GM21367 (cell line): ENCODE measurements around the gene HMG20B.
A peak's percentile ranks its signal among the peaks of the same experiment; 100 is the strongest.
"Not testable (repeated sequence)": the region's sequence is repeated elsewhere in the genome, so short reads cannot be mapped to it uniquely, and the experiment has no call there.

ENCODE experiments used
- ATAC-seq: cut with Tn5 transposase; IDR thresholded peaks from one replicate; pipeline ENCODE4 v1.9.1; 2021; ENCODE audit not compliant: unreplicated experiment

Gene HMG20B

DNA sequence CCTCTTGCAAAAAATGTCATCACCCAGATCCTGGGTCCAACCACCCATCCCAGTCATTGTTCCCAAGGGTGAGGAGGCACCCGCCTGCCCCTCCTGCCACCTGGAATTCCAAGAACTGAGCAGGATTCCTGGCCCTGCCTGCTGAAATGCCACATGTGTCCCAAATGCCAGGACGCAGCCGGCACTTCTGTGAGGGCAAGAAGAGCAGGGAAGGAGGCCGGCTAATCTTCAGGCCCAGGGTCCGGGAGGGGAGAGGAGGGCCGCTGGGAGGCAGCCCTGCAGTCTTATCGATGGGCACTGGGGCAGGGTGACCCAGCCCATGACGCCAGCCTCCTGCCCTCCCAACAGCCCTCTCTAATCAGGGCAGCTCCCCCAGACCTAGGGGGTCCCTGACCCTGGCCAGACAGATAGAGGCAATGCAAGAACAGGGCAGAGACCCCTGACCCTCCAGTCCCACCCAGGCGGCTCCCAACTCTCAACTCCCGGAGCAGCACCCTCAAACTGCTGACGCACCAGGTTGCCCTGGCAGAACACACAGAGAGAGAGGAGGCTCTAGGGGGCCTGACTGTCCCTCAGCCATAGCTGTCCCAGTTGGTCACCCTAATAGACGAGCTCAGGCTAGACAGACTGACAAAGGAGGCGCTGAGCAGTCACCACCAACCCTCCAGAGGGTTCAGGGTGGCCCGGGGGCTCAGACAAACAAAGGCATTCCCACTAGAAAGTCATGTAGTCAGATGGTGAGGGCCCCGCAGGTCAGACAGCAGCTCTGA lies 16.9 kb upstream of the HMG20B start:
- ATAC-seq: no peak

DNA sequence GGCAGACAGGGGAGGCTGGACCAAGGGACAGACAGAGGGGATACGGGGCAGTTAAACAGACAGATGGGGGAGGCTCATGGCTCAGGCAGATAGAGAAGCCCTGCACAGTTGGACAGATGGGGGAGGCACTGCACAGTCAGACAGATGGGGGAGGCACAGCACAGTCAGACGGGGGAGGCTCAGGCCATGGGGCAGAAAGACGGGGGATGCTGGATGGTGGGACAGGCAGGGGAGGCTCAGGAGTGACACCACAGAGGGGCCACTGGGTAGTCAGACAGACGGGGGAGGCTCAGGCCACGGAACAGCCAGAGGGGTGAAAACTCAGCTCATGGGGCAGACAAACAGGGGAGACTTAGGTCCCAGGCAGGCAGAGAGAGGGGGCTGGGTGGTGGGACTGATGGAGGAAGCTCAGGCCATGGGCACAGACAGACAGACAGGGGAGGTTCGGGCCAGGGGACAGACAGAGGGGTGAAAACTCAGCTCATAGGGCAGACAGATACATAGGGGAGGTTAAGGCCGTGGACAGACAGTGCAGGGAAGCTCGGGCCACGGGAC lies 16.2 kb upstream of the HMG20B start:
- no peak for ATAC-seq

DNA sequence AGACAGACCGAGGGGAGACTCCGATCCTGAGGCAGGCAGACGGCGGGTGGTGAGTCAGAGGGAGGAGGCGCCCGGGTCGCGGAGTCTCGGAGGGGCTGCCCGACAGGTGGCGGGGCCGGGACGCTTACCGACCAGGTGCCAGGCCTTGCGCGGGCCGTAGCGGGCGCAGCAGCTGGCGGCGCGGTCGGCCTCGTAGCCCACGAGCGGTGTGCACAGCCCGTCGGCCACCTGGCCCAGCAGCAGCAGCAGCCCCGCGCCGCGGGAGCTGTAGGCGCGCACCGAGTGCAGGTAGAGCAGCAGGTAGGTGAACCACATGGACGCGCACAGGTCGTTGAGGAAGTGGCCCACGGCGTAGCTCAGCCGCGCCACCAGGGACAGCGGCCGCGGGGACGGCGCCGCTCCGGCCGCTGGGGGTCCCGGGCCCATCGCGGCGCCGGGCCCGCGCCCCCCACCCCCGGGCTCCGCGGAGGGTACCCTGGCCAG lies 15.7 kb upstream of the HMG20B start:
- peak; percentile 17 for ATAC-seq

DNA sequence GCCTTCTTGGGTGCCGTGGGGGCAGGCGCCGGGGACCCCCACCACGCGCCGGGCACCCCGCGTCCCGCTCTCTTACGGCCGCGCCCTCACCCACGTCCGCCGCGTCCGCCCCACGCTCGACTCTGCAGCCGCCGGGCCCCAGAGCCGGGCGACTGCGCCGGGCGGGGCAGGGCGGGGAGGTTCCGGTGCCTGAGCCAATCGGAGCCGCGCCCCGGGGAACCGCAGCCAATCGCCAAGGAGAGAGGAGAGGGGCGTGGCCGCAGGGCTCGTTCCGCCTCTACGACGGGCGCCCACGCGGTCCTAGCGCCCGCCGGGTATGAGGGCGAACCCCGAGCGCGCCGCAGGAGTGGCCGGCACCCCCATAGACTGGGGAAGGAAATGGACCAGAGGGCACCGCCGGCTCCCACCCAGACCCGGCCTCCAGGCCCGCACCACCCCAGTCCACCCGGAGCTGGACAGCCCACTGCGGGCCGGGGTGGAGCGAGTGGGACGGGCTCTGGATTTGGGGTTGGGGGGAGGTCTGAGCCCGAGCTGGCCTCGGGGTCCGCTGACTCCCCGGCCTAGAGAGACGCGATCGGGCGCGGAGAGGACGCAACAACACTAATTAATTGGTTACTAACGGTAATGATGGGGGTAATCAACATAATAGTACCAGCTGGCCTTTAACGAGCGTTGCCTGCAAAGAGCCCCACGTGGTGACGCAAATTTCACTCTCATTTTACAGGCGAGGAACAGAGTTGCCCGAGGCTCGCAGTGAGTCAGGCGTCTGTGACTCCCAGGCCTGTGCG lies 15.1 kb upstream of the HMG20B start, which contains the start of gene MFSD12:
MFSD12 (minus strand) TSS at position 126 of the 788 bp plus-strand sequence. CDS start 183 bp downstream, outside the sequence.
- ATAC-seq: peak; percentile 69

DNA sequence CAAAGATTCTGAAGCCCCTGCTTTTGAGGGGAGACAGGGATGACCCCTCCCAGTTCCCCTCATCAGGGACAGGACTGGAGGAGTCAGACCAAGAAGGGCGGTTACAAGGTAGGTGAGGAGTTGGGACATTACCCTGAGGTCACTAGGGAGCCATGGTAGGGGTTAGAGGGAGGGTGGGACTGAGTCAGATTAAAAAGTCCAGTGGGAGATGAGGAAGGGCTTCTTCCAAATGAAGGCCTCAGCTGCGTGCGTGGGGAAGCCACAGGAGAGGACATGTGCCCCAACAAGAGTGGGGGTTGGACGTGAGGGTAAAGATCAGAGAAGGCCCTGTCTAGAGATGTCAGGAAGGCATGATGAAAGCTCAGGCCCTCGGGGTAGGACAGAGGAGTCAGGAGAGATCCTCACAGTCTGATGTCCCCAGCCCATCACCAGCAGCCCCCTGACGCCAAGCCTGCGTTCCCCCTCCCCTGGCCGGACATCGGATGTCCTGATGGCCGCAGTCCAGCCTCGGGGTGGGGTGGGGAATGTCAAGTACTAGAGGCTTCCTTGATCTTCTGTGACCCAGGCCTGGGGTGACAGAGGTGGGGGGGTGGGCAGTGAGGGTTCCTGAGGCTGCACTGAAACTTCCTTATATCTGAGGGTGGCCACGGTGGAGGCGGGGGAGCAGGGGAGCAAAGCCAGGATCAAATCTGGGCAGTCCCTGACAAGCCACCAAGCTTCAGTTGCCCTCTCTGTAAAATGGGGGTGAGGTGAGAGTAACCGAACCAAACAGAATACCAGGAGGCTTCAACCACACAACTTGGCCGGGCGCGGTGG lies 8.8 kb upstream of the HMG20B start:
- no peak for ATAC-seq

DNA sequence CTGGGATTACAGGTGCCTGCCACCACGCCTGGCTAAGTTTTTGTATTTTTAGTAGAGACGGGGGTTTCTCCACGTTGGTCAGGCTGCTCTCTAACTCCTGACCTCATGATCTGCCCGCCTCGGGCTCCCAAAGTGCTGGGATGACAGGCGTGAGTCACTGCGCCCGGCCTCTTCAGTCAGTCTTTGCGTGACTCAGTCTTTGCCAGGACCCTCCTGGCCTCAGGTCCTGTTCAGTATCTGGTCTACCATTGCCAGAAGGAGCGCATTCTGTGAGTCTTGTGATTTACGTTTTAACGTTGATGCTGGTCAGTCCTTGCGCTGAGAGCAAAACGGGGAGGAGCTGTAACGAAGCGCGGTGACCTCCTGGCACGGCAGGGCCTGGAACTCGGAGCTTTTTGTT lies 7.6 kb upstream of the HMG20B start:
- ATAC-seq: no peak

DNA sequence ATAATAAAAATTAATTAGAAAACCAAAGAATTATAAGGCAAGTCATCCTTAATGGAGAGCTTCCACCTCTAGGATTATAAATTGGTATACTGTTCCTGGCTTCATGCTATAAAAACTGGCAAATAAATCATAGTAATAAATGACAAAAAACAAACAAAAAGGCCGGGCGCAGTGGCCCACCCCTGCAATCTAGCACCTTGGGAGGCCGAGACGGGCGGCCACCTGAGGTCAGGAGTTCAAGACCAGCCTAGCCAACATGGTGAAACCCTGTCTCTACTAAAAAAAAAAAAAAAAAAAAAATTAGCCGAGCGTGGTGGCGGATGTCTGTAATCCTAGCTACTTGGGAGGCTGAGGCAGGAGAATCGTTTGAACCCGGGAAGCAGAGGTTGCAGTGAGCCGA lies 2.7 kb upstream of the HMG20B start:
- not testable (repeated sequence) for ATAC-seq

DNA sequence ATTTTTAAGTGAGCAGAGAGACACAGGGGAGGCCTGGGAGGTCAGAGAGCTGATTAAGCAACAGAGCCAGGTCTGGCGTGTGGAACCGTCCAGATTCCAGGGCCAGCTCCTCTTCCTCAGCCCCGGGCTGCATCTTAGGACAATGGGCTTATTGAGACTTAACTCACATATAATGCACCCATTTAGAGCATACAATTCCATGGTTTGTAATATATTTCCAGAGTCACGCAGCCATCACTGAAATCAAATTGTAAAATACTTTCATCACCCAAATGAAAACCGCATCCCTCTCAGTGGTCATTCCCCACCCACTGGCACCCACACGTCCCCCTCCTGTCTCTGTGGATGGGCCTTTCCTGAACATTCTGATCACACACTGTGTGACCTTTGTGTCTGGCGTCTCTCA lies 2.1 kb upstream of the HMG20B start:
- ATAC-seq: no peak

DNA sequence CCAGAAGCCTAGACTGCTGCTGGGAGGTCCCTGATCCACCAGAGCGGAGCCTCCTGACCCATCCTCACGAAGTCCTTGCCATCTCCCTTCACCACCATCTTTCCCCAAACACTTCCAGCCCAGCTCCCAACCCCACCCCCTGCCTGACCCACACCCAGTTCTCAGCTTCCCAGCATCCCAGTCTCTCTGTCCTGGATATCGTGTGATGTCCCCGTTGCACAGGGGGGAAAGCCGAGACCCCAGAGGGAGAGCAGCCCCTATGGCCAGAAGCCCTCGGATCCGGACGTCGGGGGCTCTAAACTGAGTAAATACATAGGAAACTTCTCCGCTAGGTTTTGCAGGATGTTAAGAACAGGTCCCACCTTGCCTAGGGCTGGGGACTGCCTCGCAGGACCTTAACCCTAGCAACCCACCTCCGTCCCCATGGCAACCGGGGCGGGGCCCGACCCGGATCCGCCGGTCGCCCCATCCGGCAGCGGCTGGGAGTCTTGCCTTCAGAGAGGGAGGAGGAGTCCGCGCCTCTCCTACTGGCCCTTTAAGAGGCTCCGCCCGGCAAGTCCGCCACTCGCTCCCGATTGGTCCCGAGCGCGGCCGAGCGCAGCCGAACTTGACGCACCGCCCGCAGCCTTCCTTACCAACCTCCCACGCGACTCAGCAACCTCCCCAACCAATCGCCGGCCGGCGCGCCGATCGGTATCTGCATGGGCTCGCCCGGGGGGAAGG lies 451 bp upstream of the HMG20B start:
- peak; percentile 79 for ATAC-seq

DNA sequence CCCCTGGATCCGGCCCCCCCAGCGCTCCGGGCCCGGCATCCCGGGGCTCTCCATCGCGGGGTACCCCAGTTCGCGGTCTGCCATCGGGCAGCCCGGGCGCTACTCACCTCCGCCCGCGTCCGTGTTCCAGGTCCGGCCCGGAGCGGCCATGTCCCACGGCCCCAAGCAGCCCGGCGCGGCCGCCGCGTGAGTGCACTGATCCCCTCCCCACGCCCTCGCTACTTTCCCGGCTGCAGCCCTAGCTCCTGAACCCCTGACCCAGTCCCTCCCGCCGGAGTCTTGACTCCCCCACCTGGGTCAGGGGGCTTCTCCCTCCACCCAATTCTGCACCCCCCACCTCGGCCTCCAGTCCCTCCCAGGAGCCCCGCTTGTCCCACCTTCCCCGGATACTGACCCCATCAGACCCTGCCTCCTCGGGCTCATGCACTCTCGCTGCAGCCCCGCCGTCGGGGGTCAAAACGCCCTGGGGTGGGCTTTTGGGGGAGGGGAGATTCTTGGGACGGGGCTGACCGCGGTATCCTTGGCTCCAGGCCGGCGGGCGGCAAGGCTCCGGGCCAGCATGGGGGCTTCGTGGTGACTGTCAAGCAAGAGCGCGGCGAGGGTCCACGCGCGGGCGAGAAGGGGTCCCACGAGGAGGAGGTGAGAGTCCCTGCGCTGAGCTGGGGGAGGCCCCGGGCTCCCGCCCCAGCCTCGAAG lies 566 bp downstream of the HMG20B start:
- peak; percentile 4 for ATAC-seq

DNA sequence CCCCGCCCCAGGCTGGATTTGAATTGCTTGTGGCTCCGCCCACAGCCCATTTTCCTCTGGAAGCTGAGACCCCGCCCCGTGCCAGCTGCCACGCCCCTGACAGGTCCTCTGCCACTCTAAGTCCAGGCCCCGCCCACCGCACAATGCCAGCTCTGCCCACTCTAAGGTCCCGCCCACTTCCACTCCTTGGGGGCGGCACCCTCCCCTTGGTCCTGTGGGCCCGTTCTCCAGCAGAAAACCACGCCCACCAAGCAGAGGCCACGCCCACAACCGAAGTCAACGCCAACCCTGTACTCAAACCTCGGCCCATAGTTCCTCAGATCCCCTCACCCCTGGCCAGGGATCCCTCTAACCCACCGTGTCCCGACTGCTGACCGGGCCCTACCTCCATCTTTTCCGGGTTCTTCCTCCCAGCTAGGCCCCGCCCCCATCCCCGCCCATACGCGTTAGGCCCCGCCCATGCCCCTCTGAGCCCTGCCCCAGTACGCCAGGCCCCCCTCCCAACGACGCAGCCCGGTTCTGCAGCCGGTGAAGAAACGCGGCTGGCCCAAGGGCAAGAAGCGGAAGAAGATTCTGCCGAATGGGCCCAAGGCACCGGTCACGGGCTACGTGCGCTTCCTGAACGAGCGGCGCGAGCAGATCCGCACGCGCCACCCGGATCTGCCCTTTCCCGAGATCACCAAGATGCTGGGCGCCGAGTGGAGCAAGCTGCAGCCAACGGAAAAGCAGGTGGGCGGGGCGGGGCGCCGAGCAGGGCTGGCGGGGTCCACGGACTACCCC lies 1.3 kb downstream of the HMG20B start:
- no peak for ATAC-seq

DNA sequence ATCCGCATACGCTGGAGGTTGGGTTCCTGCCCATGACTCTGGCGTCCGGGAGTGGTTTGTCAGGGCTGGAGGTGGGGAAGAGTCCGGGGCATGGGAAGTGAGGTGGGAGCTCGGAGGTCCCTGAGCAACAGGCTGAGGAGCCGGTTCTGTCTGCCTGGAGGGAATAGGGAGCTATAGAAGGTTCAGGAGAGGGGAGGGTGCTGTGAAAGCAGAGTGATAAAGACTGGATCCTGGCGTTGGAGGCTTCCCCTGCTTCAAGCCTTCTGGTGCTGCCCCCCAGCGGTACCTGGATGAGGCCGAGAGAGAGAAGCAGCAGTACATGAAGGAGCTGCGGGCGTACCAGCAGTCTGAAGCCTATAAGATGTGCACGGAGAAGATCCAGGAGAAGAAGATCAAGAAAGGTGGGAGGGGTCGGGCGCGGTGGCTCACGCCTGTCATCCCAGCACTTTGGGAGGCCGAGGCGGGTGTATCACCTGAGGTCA lies 2.6 kb downstream of the HMG20B start:
- no peak for ATAC-seq

DNA sequence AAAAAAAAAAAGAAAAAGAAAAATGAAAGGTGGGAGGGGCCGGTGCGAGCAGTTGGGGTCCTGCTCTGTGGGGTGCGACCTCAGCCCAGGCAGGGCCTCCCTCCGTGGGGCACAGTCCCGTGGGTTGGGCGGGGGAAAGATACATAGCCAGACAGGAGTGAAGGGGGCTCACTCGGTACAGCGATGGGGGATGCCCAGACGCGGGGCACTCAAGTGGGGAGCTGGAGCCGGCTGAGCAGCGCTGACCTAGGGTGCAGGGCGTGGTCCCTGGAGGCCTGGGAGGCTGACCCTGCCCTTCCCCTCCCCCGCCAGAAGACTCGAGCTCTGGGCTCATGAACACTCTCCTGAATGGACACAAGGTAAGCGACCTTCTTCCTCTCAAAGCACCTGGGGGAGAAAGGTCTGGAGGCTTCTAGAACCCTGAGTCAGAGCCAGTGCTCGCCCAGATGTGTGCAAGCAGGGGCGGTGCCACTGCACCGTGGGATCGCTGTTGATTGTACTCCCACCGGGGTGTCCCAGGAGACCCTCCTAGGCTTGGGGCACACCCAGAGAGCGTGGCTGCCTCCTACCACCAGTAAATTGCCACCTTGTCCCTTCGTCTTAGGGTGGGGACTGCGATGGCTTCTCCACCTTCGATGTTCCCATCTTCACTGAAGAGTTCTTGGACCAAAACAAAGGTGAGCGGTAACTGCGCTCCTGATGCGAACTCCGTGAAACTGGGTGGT lies 3.4 kb downstream of the HMG20B start:
- no peak for ATAC-seq

DNA sequence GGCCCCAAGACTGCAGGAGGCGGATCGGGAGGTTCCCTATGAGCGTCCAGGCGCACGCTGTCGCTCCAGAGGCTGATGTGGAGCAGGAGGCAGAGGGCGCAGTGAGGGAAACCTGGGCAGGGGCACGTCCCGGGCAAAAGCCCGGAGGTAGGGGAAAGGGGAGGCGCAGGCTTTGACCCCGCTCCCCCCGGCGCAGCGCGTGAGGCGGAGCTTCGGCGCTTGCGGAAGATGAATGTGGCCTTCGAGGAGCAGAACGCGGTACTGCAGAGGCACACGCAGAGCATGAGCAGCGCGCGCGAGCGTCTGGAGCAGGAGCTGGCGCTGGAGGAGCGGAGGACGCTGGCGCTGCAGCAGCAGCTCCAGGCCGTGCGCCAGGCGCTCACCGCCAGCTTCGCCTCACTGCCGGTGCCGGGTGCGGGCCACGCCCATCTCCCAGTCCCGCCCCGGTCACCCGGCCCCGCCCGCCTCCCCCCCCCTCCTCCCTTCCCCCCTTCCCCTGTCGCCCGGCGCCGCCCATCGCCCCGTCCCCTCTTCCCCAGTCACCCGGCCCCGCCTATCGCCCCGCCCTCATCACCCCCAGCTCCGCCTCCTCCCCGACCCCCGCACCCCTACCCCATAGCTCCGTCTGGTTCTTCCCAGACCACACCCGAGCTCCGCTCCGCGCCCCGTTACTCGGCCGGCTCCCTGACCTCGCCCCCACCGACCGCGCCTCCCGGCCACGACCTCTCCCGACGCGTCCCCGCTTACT lies 4.1 kb downstream of the HMG20B start:
- no peak for ATAC-seq

DNA sequence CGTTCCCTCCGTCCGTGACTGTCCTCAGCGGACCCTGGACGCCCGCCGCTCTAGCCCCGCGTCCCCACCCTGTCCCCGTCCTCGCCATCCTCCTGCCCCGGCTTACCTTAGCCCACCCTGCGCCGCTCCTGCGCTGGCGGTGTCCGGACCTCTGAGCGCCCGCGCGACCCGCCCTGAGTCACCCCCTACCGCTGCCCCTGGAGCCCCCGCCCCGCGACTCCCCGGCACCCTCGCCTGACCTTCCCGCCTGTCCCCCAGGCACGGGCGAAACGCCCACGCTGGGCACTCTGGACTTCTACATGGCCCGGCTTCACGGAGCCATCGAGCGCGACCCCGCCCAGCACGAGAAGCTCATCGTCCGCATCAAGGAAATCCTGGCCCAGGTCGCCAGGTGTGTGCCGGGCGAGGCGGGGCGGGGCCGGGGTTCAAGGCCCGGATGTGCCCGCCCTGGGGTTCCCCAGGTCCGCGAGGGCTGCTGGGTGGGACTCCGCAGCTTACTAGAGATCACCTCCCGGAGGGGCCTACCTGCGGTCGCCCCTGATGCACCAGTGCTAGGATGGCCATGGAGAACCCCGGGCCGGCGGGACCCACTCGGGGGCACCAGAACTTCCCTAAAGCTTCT lies 5.1 kb downstream of the HMG20B start:
- no peak for ATAC-seq

DNA sequence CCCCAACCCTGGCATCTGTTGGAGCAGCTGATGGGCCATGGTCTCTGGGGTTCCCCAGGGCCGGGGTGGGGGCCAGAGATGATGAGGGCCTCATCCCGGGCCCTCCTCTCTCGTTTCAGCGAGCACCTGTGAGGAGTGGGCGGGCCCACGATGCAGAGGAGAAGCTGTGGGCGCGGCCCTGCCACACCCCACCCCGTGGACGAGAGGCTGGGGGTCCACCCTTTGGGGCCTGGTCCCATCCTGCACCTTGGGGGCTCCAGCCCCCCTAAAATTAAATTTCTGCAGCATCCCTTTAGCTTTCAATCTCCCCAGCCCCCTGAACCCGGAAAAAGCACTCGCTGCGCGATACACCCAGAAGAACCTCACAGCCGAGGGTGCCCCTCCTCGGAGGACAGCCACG lies 5.6 kb downstream of the HMG20B start:
- no peak for ATAC-seq
